ENCODE measurements around the gene PTN.

- TF ChIP-seq POLR2AphosphoS5 (IDR thresholded peaks at IDR 0.05) (no peak), CTCF (IDR thresholded peaks at IDR 0.05) (no peak)
Measured at GRCh38 chr7:137203351-137203750, 140.2 kb downstream of the PTN start.

Measured in breast epithelium (tissue), 3 donors.